HFF-Myc (cell line): ENCODE results near the gene TCEAL5.
"Not testable (repeated sequence)": the region's sequence is repeated elsewhere in the genome, so short reads cannot be mapped to it uniquely, and the experiment has no call there.

Experiments used
- DNase-seq: peaks from one replicate; pipeline ENCODE4 v3.0.0-alpha.2; 2011; ENCODE audit warnings: low read depth; ENCODE audit errors: extremely low read depth
- H3K4me3 ChIP-seq: replicated peaks from 2 replicates; pipeline ENCODE4 v1.5.1; 2011; ENCODE audit warnings: low read depth, mild to moderate bottlenecking, control low read depth, low read length
- CTCF ChIP-seq: IDR thresholded peaks from 2 replicates; pipeline ENCODE4 v1.5.1; 2012; ENCODE audit warnings: mild to moderate bottlenecking, low read depth, low read length, control low read depth; ENCODE audit errors: missing control alignments

The TCEAL5 gene

DNA sequence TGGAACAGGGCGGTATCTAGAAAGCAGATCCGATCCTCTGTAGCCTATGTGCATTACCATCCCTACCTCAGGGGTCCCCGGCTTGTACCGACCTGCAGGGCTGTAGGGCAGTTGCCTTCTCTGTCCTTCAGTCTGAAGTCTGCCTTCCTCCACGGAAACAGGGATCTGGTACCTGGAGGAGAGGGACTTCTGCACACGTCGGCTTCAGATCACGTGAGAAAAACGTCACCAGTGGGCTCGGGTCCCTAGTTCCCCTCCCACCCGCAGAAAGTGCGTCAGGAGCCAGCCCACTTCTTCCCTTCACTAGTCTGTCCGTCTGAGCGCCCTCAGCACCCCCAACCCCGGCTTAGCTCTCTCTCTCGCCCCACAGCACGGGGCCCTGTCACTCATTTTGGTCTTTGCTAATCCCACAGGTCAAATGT, at the start of gene TCEAL5:
TSS of gene TCEAL5 (minus strand) at position 170 of the 422 bp plus-strand sequence. CDS start 2,187 bp downstream, outside the sequence.
- no peak for DNase-seq
- no peak for TF ChIP-seq CTCF
- H3K4me3 ChIP-seq, result no peak within 1 kb of the TSS

DNA sequence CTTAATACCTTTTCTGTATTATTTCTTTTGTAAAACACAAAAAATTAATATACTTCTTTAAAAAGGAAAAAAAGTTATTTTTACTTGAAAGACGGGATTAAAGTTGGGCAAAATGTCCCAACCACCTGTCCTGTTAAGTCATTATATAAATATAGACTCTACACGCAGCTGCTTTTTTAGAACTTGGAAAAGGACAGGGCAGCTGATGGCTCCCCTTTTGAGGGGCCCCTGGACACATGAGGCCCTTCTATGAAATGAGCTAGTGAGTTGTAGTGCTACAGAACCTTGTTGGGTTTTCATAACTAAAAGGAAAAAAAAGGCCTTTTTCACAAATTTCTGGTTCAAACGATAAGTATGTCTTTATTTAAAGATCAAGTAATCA, 34.8 kb upstream of the TCEAL5 start:
- no peak for TF ChIP-seq CTCF
- DNase-seq, result no peak
- no peak overlapping the region for H3K4me3 ChIP-seq

DNA sequence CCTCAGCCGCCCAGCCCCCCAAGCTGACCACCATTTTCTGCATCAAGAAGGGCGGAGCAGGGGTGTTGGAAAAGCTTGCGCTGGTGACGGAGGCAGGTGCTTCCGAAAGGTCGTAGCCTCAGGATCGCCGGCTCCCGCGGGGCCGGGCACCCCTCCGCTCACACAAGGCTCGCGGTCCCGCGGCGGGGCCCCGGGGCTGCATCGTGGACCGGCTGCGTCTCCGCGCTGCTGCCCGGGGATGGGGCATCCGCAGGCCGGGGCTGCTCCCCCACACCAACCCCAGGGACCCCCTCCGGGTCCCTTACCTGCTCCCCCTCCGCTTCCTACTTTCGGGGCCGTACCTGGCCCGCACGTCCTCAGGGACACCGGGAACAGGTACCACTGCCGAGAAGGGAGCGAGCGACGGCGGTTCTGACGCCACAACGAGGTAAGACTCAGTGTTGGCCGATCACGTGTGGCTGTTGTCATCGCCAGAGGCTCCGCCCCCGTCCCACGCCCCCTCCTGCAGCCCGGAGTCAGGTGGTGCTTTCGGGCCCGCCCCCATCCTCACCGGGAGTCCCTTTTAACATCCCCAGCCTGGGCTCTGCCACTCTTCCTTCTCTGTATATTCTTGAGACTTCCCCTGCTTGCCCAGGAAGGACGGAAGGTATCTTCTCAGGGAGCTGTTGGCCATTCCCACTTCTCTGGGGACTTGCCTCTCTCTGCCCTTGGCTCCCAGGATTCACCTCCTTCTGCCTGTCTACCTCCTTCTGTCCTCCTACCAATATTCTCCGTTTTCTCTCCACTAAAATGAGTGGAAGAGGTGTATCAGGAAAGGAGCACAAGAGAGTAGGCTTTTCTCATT, 34.2 kb upstream of the TCEAL5 start, which contains the start of gene BEX2:
TSS of gene BEX2 (minus strand) at position 436 of the 844 bp plus-strand sequence. CDS start 1,014 bp downstream, outside the sequence.
- peak within 1 kb of the TSS; percentile 30; the same call in 1 of the 2 replicates for H3K4me3 ChIP-seq
- DNase-seq, result no peak
- TF ChIP-seq CTCF, result no peak

GRCh38 chrX:103309860-103310554, 33.5 kb upstream of the TCEAL5 start:
- H3K4me3 ChIP-seq, result peak overlapping the region; percentile 30; the same call in 1 of the 2 replicates
- no peak for DNase-seq
- TF ChIP-seq CTCF, result no peak

- DNase-seq, H3K4me3 ChIP-seq: not testable (repeated sequence)
These were observed 29.1 kb upstream of the TCEAL5 start for GRCh38 chrX:103305666-103306065.

DNA sequence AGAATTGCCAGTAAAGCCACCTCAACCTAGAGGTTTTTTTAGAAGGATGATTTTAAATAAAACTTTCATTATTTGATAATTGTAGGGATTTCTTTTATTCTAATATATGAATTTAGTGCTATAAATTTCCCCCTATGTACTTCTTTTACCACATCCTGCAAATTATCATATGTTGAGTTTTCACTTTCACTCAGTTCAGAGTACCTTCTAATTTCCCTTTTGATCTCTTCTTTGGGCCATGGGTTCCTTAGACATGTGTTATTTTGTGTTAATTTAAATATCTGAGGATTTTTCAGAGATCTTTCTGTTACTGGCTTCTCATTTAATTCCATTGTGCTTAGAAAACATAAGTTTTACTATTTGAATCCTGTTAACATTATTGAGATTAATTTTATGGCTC, 28.2 kb upstream of the TCEAL5 start:
- no peak for TF ChIP-seq CTCF
- no peak overlapping the region for H3K4me3 ChIP-seq
- DNase-seq, result no peak

DNA sequence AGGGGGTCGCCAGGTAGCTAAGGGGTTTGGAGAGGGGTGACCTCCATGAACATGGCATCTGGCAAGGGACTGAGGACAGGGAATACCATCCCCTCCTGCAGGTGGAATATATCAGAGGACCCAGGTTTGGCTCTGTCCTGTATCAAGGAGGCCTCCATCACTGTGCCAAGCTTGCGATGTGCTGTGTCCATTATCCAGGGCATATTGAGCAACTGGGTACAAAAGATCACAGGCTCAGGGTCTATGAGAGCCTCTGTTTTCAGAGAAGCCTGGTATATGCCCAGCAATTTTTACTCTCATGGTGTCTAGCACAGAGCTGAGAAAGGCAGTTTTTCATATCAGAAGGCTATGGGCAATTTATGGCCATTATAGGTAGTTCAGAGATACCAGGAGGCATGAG, 16.6 kb upstream of the TCEAL5 start:
- DNase-seq, result no peak
- H3K4me3 ChIP-seq, result no peak overlapping the region
- no peak for TF ChIP-seq CTCF
